HEK293 (cell line): ENCODE measurements around the gene CCBE1.

Source experiments
- CTCF ChIP-seq: fragments of 450-650 bp; formaldehyde crosslinking; IDR thresholded peaks from 2 replicates; pipeline ENCODE4 v1.5.1; 2016; ENCODE audit warnings: missing biosample characterization, missing genetic modification characterization
- ZNF501 ChIP-seq: fragments of 450-650 bp; formaldehyde crosslinking; IDR thresholded peaks from 2 replicates; pipeline ENCODE4 v1.5.1; 2016; ENCODE audit warnings: missing biosample characterization, missing genetic modification characterization

GRCh38 chr18:59593291-59593717 lies 103.9 kb downstream of the CCBE1 start:
- TF ChIP-seq CTCF (tag by site-specific recombination) (no peak), ZNF501 (no peak)
